ENCODE measurements around the gene OBP2A. TPM values are rescaled to one million over a fixed set of nuclear protein-coding genes. Genes with fewer than 3 reads are reported as not detected.

The OBP2A gene
- total and polyA plus RNA-seq, 2 of the 8 experiments (the other 6 are each of a cell fraction or from before 2014, with no cell fraction given) = not detected

DNA sequence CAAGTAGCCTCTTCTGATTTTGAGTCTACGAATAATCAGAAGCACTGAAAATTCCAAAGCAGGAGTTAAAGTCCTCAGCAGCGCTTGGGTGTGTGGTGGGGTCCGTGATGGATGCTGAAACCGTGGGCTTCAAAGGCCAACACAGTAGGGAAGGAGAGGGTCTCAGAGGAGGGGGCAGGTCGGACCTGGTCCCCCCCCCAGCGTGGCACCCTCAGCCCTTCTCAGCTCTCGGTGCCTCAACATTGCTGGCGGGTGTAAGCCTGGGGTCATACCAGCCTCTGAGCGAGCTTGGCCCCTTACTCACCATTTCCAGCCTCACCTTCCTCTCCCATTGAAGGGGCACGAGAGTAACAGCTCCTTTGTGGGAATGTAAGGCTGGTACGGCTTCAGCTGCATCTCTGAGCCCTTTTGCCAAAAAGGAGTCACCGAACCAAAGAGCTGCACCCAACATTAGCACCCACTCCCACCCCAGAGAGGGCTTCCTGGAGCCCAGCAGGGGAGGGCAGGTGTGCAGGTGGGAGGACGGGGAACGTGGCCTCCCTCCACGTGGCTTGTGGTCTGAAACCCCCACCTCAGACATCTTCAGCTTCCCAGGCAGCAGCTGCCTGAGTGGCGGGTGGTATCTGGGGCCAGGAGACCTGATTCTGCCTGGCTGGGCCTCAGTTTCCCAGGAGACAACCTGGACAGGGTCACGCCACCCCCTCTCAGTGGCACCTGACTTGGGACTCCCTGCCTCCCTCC is 31.4 kb upstream of the OBP2A start (continued):
- TF ChIP-seq, protein P1, sequence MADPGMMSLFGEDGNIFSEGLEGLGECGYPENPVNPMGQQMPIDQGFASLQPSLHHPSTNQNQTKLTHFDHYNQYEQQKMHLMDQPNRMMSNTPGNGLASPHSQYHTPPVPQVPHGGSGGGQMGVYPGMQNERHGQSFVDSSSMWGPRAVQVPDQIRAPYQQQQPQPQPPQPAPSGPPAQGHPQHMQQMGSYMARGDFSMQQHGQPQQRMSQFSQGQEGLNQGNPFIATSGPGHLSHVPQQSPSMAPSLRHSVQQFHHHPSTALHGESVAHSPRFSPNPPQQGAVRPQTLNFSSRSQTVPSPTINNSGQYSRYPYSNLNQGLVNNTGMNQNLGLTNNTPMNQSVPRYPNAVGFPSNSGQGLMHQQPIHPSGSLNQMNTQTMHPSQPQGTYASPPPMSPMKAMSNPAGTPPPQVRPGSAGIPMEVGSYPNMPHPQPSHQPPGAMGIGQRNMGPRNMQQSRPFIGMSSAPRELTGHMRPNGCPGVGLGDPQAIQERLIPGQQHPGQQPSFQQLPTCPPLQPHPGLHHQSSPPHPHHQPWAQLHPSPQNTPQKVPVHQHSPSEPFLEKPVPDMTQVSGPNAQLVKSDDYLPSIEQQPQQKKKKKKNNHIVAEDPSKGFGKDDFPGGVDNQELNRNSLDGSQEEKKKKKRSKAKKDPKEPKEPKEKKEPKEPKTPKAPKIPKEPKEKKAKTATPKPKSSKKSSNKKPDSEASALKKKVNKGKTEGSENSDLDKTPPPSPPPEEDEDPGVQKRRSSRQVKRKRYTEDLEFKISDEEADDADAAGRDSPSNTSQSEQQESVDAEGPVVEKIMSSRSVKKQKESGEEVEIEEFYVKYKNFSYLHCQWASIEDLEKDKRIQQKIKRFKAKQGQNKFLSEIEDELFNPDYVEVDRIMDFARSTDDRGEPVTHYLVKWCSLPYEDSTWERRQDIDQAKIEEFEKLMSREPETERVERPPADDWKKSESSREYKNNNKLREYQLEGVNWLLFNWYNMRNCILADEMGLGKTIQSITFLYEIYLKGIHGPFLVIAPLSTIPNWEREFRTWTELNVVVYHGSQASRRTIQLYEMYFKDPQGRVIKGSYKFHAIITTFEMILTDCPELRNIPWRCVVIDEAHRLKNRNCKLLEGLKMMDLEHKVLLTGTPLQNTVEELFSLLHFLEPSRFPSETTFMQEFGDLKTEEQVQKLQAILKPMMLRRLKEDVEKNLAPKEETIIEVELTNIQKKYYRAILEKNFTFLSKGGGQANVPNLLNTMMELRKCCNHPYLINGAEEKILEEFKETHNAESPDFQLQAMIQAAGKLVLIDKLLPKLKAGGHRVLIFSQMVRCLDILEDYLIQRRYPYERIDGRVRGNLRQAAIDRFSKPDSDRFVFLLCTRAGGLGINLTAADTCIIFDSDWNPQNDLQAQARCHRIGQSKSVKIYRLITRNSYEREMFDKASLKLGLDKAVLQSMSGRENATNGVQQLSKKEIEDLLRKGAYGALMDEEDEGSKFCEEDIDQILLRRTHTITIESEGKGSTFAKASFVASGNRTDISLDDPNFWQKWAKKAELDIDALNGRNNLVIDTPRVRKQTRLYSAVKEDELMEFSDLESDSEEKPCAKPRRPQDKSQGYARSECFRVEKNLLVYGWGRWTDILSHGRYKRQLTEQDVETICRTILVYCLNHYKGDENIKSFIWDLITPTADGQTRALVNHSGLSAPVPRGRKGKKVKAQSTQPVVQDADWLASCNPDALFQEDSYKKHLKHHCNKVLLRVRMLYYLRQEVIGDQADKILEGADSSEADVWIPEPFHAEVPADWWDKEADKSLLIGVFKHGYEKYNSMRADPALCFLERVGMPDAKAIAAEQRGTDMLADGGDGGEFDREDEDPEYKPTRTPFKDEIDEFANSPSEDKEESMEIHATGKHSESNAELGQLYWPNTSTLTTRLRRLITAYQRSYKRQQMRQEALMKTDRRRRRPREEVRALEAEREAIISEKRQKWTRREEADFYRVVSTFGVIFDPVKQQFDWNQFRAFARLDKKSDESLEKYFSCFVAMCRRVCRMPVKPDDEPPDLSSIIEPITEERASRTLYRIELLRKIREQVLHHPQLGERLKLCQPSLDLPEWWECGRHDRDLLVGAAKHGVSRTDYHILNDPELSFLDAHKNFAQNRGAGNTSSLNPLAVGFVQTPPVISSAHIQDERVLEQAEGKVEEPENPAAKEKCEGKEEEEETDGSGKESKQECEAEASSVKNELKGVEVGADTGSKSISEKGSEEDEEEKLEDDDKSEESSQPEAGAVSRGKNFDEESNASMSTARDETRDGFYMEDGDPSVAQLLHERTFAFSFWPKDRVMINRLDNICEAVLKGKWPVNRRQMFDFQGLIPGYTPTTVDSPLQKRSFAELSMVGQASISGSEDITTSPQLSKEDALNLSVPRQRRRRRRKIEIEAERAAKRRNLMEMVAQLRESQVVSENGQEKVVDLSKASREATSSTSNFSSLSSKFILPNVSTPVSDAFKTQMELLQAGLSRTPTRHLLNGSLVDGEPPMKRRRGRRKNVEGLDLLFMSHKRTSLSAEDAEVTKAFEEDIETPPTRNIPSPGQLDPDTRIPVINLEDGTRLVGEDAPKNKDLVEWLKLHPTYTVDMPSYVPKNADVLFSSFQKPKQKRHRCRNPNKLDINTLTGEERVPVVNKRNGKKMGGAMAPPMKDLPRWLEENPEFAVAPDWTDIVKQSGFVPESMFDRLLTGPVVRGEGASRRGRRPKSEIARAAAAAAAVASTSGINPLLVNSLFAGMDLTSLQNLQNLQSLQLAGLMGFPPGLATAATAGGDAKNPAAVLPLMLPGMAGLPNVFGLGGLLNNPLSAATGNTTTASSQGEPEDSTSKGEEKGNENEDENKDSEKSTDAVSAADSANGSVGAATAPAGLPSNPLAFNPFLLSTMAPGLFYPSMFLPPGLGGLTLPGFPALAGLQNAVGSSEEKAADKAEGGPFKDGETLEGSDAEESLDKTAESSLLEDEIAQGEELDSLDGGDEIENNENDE (IDR thresholded peaks at IDR 0.05; ENCODE audit: insufficient replicate concordance, low read length) = no peak
- TF ChIP-seq RNF2 (IDR thresholded peaks at IDR 0.05; ENCODE audit: borderline replicate concordance, low read depth, low read length, missing control alignments, poor library complexity, severe bottlenecking) = no peak

Measured in H1 (cell line).